Activated CD4-positive, alpha-beta T cell treated with anti-CD3 and anti-CD28 coated beads, Interleukin-10, Interleukin-2, amounts not matched to agents 100 ng/mL and 50 ng/mL, durations not matched to agents 16 hours and 8 hours (primary cell): ENCODE data around the gene C9orf153.

Source experiments
- DNase-seq: peaks from one replicate; pipeline ENCODE4 v3.0.0-alpha.2; 2020

C9orf153 gene

GRCh38 chr9:86185872-86186271, 73.6 kb downstream of the C9orf153 start:
- DNase-seq: no peak

GRCh38 chr9:86184138-86184524, 75.3 kb downstream of the C9orf153 start:
- no peak for DNase-seq

GRCh38 chr9:86183229-86184137, 76.0 kb downstream of the C9orf153 start:
- no peak for DNase-seq

- DNase-seq: no peak
Observed at GRCh38 chr9:86181379-86182315, 77.8 kb downstream of the C9orf153 start.

GRCh38 chr9:86178503-86178902, 81.0 kb downstream of the C9orf153 start:
- no peak for DNase-seq

GRCh38 chr9:86177995-86178394, 81.5 kb downstream of the C9orf153 start:
- DNase-seq: no peak

- no peak for DNase-seq
Observed at GRCh38 chr9:86176468-86176867, 83.0 kb downstream of the C9orf153 start.

GRCh38 chr9:86175743-86176456, 83.6 kb downstream of the C9orf153 start:
- no peak for DNase-seq

GRCh38 chr9:86175223-86175622, 84.2 kb downstream of the C9orf153 start:
- DNase-seq: no peak
